HG02642 (cell line): ENCODE data around the gene BCL2.
A peak's percentile ranks its signal among the peaks of the same experiment; 100 is the strongest.
"Not testable (repeated sequence)": the region's sequence is repeated elsewhere in the genome, so short reads cannot be mapped to it uniquely, and the experiment has no call there.

ENCODE experiments used
- ATAC-seq: cut with Tn5 transposase; IDR thresholded peaks from one replicate; pipeline ENCODE4 v1.9.1; 2021; ENCODE audit warnings: mild to moderate bottlenecking; ENCODE audit not compliant: unreplicated experiment, poor library complexity

The BCL2 gene

GRCh38 chr18:63319383-63320122, at the start of gene BCL2:
Gene BCL2 (minus strand): TSS chr18:63319769.
- peak; percentile 18 for ATAC-seq

- ATAC-seq = no peak
These were observed 49.0 kb upstream of the BCL2 start for GRCh38 chr18:63368611-63369010.

- ATAC-seq = peak; percentile 87
These were observed 47.7 kb upstream of the BCL2 start, which contains the start of gene KDSR for GRCh38 chr18:63367053-63367953. Gene KDSR (minus strand): TSS chr18:63367206. CDS start chr18:63367118, 88 bp downstream.

- peak; percentile 30 for ATAC-seq
These were observed 46.9 kb upstream of the BCL2 start for GRCh38 chr18:63366213-63367052.

- no peak for ATAC-seq
These were observed 46.3 kb upstream of the BCL2 start for GRCh38 chr18:63365876-63366212.

- no peak for ATAC-seq
These were observed 44.4 kb upstream of the BCL2 start for GRCh38 chr18:63363951-63364350.

- not testable (repeated sequence) for ATAC-seq
These were observed 43.9 kb upstream of the BCL2 start for GRCh38 chr18:63363420-63363819.

- no peak for ATAC-seq
These were observed 36.8 kb upstream of the BCL2 start for GRCh38 chr18:63356272-63356896.

- ATAC-seq = no peak
These were observed 30.7 kb upstream of the BCL2 start for GRCh38 chr18:63350230-63350629.

- ATAC-seq = no peak
These were observed 29.1 kb upstream of the BCL2 start for GRCh38 chr18:63348508-63349136.

GRCh38 chr18:63346480-63347183, 27.1 kb upstream of the BCL2 start:
- no peak for ATAC-seq

GRCh38 chr18:63346031-63346430, 26.5 kb upstream of the BCL2 start:
- no peak for ATAC-seq

GRCh38 chr18:63344918-63345317, 25.3 kb upstream of the BCL2 start:
- ATAC-seq = no peak

- no peak for ATAC-seq
These were observed 24.7 kb upstream of the BCL2 start for GRCh38 chr18:63344263-63344662.

- no peak for ATAC-seq
These were observed 22.6 kb upstream of the BCL2 start for GRCh38 chr18:63342206-63342605.

GRCh38 chr18:63339920-63340484, 20.4 kb upstream of the BCL2 start:
- no peak for ATAC-seq

- ATAC-seq = no peak
These were observed 17.0 kb upstream of the BCL2 start for GRCh38 chr18:63336366-63337099.

- ATAC-seq = no peak
These were observed 11.5 kb upstream of the BCL2 start for GRCh38 chr18:63331105-63331504.
